ENCODE results near the gene SLC22A12. TPM values are rescaled to one million over a fixed set of nuclear protein-coding genes. Genes with fewer than 3 reads are reported as not detected.

The SLC22A12 gene
- total RNA-seq, 6 experiments from 2014 or later, result 0.22 to 0.80 (median 0.74) TPM; not detected in 3

DNA sequence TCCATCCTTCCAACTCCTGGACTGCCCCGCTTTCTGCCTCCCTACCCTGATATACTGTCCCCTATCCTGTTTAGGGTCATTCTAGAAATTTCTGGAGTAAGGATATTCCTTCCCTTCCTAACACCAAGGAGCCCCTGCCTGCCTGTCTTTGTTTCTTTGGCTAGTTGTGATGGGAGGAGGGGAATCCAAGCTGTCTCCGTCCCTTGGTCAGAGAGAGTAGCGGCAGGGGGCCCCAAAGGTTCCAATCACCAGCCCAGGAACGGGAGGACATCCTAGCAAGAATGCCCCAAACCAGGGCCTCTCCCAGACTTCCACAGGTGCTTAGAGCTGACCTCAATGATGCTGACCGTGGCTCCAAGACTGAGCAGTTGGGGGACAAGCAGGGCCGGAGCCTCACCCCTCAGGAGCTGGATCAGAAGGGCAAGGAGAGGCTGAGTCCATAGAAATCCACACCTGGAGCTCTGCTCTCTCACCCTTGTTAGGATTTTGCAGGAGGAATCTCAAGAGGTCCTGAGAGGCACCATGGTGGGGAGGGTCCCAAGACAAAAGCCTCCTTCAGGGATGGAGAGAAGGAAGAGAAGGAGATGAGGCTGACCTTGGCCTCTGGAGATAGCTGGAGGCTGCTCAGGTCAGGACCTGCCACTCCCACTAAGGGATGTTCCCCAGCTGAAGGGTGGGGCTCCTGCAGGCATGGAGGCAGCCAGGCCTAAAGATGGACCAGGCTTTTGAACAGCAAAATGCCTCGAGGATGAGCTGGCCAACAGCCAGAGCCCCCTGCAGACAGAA, 13.6 kb downstream of the SLC22A12 start:
- H3K9me3 ChIP-seq, result no peaks in the 10 kb centered on the region
- H3K36me3 ChIP-seq, result no peaks in the 10 kb centered on the region
- no peak for ATAC-seq
- intact Hi-C loops (cut with DNase I), result no loop called here
- no peak for TF ChIP-seq POLR2A (IDR thresholded peaks at IDR 0.05)
- TF ChIP-seq, protein P1, sequence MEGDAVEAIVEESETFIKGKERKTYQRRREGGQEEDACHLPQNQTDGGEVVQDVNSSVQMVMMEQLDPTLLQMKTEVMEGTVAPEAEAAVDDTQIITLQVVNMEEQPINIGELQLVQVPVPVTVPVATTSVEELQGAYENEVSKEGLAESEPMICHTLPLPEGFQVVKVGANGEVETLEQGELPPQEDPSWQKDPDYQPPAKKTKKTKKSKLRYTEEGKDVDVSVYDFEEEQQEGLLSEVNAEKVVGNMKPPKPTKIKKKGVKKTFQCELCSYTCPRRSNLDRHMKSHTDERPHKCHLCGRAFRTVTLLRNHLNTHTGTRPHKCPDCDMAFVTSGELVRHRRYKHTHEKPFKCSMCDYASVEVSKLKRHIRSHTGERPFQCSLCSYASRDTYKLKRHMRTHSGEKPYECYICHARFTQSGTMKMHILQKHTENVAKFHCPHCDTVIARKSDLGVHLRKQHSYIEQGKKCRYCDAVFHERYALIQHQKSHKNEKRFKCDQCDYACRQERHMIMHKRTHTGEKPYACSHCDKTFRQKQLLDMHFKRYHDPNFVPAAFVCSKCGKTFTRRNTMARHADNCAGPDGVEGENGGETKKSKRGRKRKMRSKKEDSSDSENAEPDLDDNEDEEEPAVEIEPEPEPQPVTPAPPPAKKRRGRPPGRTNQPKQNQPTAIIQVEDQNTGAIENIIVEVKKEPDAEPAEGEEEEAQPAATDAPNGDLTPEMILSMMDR (IDR thresholded peaks at IDR 0.05), result no peak
- H3K4me1 ChIP-seq, result no peaks in the 10 kb centered on the region
- no peak for DNase-seq
- WGBS (ENCODE audit: insufficient coverage, low coverage, low lambda C conversion rate, missing lambda C conversion rate), result 66% methylated on average over 4 of the region's 7 CpGs
- no peaks in the 10 kb centered on the region for H3K27me3 ChIP-seq
- H3K4me3 ChIP-seq, result no peak overlapping the region
- H3K27ac ChIP-seq, result no peak overlapping the region

GRCh38 chr11:64605244-64605560, 14.2 kb downstream of the SLC22A12 start:
- Histone ChIP-seq H3K4me3 (no peak overlapping the region), H3K4me1 (no peaks in the 10 kb centered on the region), H3K27ac (no peak overlapping the region), H3K36me3 (no peaks in the 10 kb centered on the region), H3K9me3 (no peaks in the 10 kb centered on the region), H3K27me3 (no peaks in the 10 kb centered on the region)
- DNase-seq, result no peak
- 55% methylated on average over 8 of the region's 10 CpGs for WGBS (ENCODE audit: insufficient coverage, low coverage, low lambda C conversion rate, missing lambda C conversion rate)
- TF ChIP-seq, protein P1 (IDR thresholded peaks at IDR 0.05), result no peak
- no peak for TF ChIP-seq POLR2A (IDR thresholded peaks at IDR 0.05)
- ATAC-seq, result no peak
- intact Hi-C loops (cut with DNase I), result no loop called here

GRCh38 chr11:64605656-64606585, 14.9 kb downstream of the SLC22A12 start:
- no peak overlapping the region for H3K27ac ChIP-seq
- no peaks in the 10 kb centered on the region for H3K36me3 ChIP-seq
- no peaks in the 10 kb centered on the region for H3K27me3 ChIP-seq
- intact Hi-C loops (cut with DNase I), result no loop called here
- TF ChIP-seq, protein P1 (IDR thresholded peaks at IDR 0.05), result no peak
- TF ChIP-seq POLR2A (IDR thresholded peaks at IDR 0.05), result no peak
- ATAC-seq, result peak in 1 of 4 donors; percentile 6
- DNase-seq, result no peak
- no peaks in the 10 kb centered on the region for H3K4me1 ChIP-seq
- no peaks in the 10 kb centered on the region for H3K9me3 ChIP-seq
- H3K4me3 ChIP-seq, result no peak overlapping the region
- 53% methylated on average over 5 of the region's 21 CpGs for WGBS (ENCODE audit: insufficient coverage, low coverage, low lambda C conversion rate, missing lambda C conversion rate)

GRCh38 chr11:64606796-64607380, 15.9 kb downstream of the SLC22A12 start:
- intact Hi-C loops (cut with DNase I), result no loop called here
- no peak for TF ChIP-seq POLR2A (IDR thresholded peaks at IDR 0.05)
- TF ChIP-seq, protein P1 (IDR thresholded peaks at IDR 0.05), result no peak
- H3K27me3 ChIP-seq, result no peaks in the 10 kb centered on the region
- no peaks in the 10 kb centered on the region for H3K9me3 ChIP-seq
- H3K4me3 ChIP-seq, result no peak overlapping the region
- no peaks in the 10 kb centered on the region for H3K36me3 ChIP-seq
- DNase-seq (no peak), ATAC-seq (no peak)
- WGBS (ENCODE audit: insufficient coverage, low coverage, low lambda C conversion rate, missing lambda C conversion rate), result 71% methylated on average over 10 of the region's 23 CpGs
- H3K27ac ChIP-seq, result no peak overlapping the region
- no peaks in the 10 kb centered on the region for H3K4me1 ChIP-seq

All from right lobe of liver (tissue), 6 donors.